ENCODE results near the gene PARP1. TPM values are rescaled to one million over a fixed set of nuclear protein-coding genes. Genes with fewer than 3 reads are reported as not detected.

PARP1 gene
- total RNA-seq, 1 experiment from 2014 or later = 213 TPM

- BruUV-seq (replicated peaks) = no TSS peak
- ChIA-PET CTCF (interaction anchor here (0.8 kb wide), 1 partner anchor 10 kb away, joined by 3 read pairs; the partner anchor contains the start of gene PARP1), RAD21 (ENCODE audit: low non-redundant PET in 1 of 2, low total read pairs in 2 of 2, uncharacterized antibody in 2 of 2, unreplicated experiment in 2 of 2) (no interaction called here), POLR2A (no interaction called here)
- Histone ChIP-seq H2AFZ (ENCODE audit: low read depth, low read length, poor library complexity, severe bottlenecking) (no peak overlapping the region), H3K9me3 (ENCODE audit: control insufficient read depth in 1 of 2, insufficient read depth in 1 of 2, low read depth in 1 of 2, low read length in 2 of 2) (no peaks in the 10 kb centered on the region), H3K36me3 (ENCODE audit: control insufficient read depth in 1 of 2, insufficient read depth in 2 of 2, low read length in 2 of 2) (no peaks in the 10 kb centered on the region), H3K27ac (ENCODE audit: low read depth, low read length) (no peak overlapping the region), H3K9ac (ENCODE audit: low read length) (no peak overlapping the region), H3K4me1 (ENCODE audit: control insufficient read depth in 1 of 2, insufficient read depth in 2 of 2, low read length in 2 of 2) (no peaks in the 10 kb centered on the region), H3K79me2 (ENCODE audit: insufficient read depth, low read length) (no peaks in the 10 kb centered on the region), H4K20me1 (ENCODE audit: insufficient read depth) (no peaks in the 10 kb centered on the region), H3K27me3 (ENCODE audit: insufficient read depth, low read length) (no peaks in the 10 kb centered on the region), H3K4me3 (replicated peaks in 1 of 2; ENCODE audit: low read depth in 1 of 2, low read length in 2 of 2) (no peak overlapping the region), H3K9me2 (ENCODE audit: insufficient read depth) (no peaks in the 10 kb centered on the region), H3K4me2 (ENCODE audit: low read length) (no peak overlapping the region)
- TF ChIP-seq CBX3 (IDR thresholded peaks at IDR 0.05; ENCODE audit: low read depth) (no peak), POLR2A (IDR thresholded peaks at IDR 0.05; ENCODE audit: borderline replicate concordance, extremely low read depth, insufficient read depth, insufficient read length) (no peak), ZFX (IDR thresholded peaks at IDR 0.05) (no peak), CTCF (IDR thresholded peaks at IDR 0.05 in 2 of 3, conservative IDR thresholded peaks at IDR 0.05 in 1 of 3; ENCODE audit: borderline replicate concordance in 1 of 3, insufficient read depth in 1 of 3, low read depth in 2 of 3, low read length in 2 of 3) (no peak), ELF1 (IDR thresholded peaks at IDR 0.05; ENCODE audit: borderline replicate concordance, low read depth) (no peak), SIN3A (IDR thresholded peaks at IDR 0.05; ENCODE audit: low read depth) (no peak), YY1 (IDR thresholded peaks at IDR 0.05; ENCODE audit: extremely low read depth, insufficient replicate concordance, low read depth, low read length) (no peak), SRF (IDR thresholded peaks at IDR 0.05; ENCODE audit: low read depth) (no peak), JUND (IDR thresholded peaks at IDR 0.05) (no peak), POLR2AphosphoS5 (IDR thresholded peaks at IDR 0.05; ENCODE audit: low read depth, low read length) (no peak), SP1 (IDR thresholded peaks at IDR 0.05; ENCODE audit: low read depth) (no peak), FOSL1 (IDR thresholded peaks at IDR 0.05; ENCODE audit: low read depth) (no peak), EZH2 (IDR thresholded peaks at IDR 0.05) (no peak), ATF3 (IDR thresholded peaks at IDR 0.05) (no peak), CEBPB (IDR thresholded peaks at IDR 0.05; ENCODE audit: low read depth) (no peak), ZNF274 (IDR thresholded peaks at IDR 0.05; ENCODE audit: low read depth, low read length) (no peak), TCF7L2 (IDR thresholded peaks at IDR 0.05; ENCODE audit: borderline replicate concordance, extremely low read depth, insufficient read depth, insufficient read length) (no peak)
- ATAC-seq (no peak), DNase-seq (ENCODE audit: low read depth, low spot score) (no peak)
- intact Hi-C loops (cut with micrococcal nuclease) = no loop called here
These were observed 10.1 kb upstream of the PARP1 start for GRCh38 chr1:226417830-226418546.

Measured in HCT116 (cell line).